A673 (cell line): ENCODE data around the gene AKR1C8.

Experiments
- EZH2 ChIP-seq: fragments of 200-600 bp; sonication (generic); IDR thresholded peaks from 2 replicates; pipeline ENCODE4 v1.6.1; 2017; ENCODE audit warnings: borderline replicate concordance, low read depth, mild to moderate bottlenecking, mixed read lengths, antibody characterized with exemption, low read length; ENCODE audit not compliant: poor library complexity, severe bottlenecking
- TF ChIP-seq, protein P1 (sequence below): fragments of 300-800, 200-600 bp; sonication (generic); conservative IDR thresholded peaks from 2 replicates; pipeline ENCODE4 v1.5.1; 2017; ENCODE audit warnings: low read depth, mild to moderate bottlenecking, antibody characterized with exemption, low read length, moderate library complexity, mixed read lengths

DNA sequence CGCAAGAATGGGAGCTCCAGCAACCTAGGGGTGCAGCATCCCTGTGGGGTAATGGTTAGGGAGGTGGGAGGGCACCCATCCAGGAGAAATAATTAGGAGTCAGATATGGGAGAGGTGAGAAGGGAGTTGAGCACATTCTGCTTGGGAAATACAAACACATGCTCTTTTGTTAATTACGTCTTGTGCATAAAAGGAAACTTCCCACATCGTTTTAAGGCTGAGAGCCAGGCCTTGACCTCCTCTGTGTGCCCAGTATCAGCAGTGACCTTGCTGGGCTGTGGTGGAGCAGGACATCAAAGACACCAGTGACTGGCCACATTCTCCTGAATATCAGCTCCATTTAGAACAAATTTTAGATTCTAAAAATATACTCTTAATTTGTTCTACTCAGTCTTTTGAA is 34.3 kb upstream of the AKR1C8 start:
- no peak for TF ChIP-seq EZH2
- TF ChIP-seq, protein P1, sequence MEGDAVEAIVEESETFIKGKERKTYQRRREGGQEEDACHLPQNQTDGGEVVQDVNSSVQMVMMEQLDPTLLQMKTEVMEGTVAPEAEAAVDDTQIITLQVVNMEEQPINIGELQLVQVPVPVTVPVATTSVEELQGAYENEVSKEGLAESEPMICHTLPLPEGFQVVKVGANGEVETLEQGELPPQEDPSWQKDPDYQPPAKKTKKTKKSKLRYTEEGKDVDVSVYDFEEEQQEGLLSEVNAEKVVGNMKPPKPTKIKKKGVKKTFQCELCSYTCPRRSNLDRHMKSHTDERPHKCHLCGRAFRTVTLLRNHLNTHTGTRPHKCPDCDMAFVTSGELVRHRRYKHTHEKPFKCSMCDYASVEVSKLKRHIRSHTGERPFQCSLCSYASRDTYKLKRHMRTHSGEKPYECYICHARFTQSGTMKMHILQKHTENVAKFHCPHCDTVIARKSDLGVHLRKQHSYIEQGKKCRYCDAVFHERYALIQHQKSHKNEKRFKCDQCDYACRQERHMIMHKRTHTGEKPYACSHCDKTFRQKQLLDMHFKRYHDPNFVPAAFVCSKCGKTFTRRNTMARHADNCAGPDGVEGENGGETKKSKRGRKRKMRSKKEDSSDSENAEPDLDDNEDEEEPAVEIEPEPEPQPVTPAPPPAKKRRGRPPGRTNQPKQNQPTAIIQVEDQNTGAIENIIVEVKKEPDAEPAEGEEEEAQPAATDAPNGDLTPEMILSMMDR = no peak
